ENCODE results near the gene MASP2.
"Not testable (repeated sequence)": the region's sequence is repeated elsewhere in the genome, so short reads cannot be mapped to it uniquely, and the experiment has no call there.

MASP2 gene

GRCh38 chr1:11023201-11023600 lies 23.8 kb downstream of the MASP2 start:
- no peak for ATAC-seq
- no peak for TF ChIP-seq ZC3H10 (CRISPR knock-in tag; IDR thresholded peaks at IDR 0.05)
- TF ChIP-seq ZNF565 (CRISPR knock-in tag; conservative IDR thresholded peaks at IDR 0.05; ENCODE audit: low read depth), result no peak
- TF ChIP-seq CREB5 (CRISPR knock-in tag; IDR thresholded peaks at IDR 0.05; ENCODE audit: low read depth), result no peak
- TF ChIP-seq SNAI2 (CRISPR knock-in tag; IDR thresholded peaks at IDR 0.05), result no peak
- no peak for TF ChIP-seq ARNTL (CRISPR knock-in tag; IDR thresholded peaks at IDR 0.05; ENCODE audit: borderline replicate concordance, low read depth)
- TF ChIP-seq TOX (CRISPR knock-in tag; IDR thresholded peaks at IDR 0.05; ENCODE audit: borderline replicate concordance), result no peak
- TF ChIP-seq OSR1 (CRISPR knock-in tag; IDR thresholded peaks at IDR 0.05), result no peak
- no peak for TF ChIP-seq GLIS3 (CRISPR knock-in tag; IDR thresholded peaks at IDR 0.05)
- no peak for TF ChIP-seq ZNF8 (CRISPR knock-in tag; IDR thresholded peaks at IDR 0.05)
- TF ChIP-seq CSDC2 (CRISPR knock-in tag; IDR thresholded peaks at IDR 0.05), result no peak
- no peak for TF ChIP-seq ZFP30 (CRISPR knock-in tag; IDR thresholded peaks at IDR 0.05)
- TF ChIP-seq PPARA (CRISPR knock-in tag; IDR thresholded peaks at IDR 0.05; ENCODE audit: borderline replicate concordance), result no peak

- no peak for TF ChIP-seq BACH2 (CRISPR knock-in tag; IDR thresholded peaks at IDR 0.05; ENCODE audit: borderline replicate concordance)
- TF ChIP-seq RARB (CRISPR knock-in tag; IDR thresholded peaks at IDR 0.05), result no peak
- TF ChIP-seq CSRNP3 (CRISPR knock-in tag; IDR thresholded peaks at IDR 0.05), result no peak
- no peak for TF ChIP-seq ZFP30 (CRISPR knock-in tag; IDR thresholded peaks at IDR 0.05)
- TF ChIP-seq POU6F1 (CRISPR knock-in tag; IDR thresholded peaks at IDR 0.05; ENCODE audit: borderline replicate concordance, low read depth), result no peak
- TF ChIP-seq ZNF565 (CRISPR knock-in tag; conservative IDR thresholded peaks at IDR 0.05; ENCODE audit: low read depth), result no peak
- no peak for TF ChIP-seq ARNTL (CRISPR knock-in tag; IDR thresholded peaks at IDR 0.05; ENCODE audit: borderline replicate concordance, low read depth)
- no peak for TF ChIP-seq TOX (CRISPR knock-in tag; IDR thresholded peaks at IDR 0.05; ENCODE audit: borderline replicate concordance)
- no peak for TF ChIP-seq TSHZ2 (CRISPR knock-in tag; IDR thresholded peaks at IDR 0.05)
- no peak for TF ChIP-seq GLIS3 (CRISPR knock-in tag; IDR thresholded peaks at IDR 0.05)
- TF ChIP-seq PATZ1 (CRISPR knock-in tag; IDR thresholded peaks at IDR 0.05; ENCODE audit: borderline replicate concordance), result no peak
- TF ChIP-seq ESRRG (CRISPR knock-in tag; IDR thresholded peaks at IDR 0.05), result no peak
- no peak for TF ChIP-seq ZFP3 (CRISPR knock-in tag; IDR thresholded peaks at IDR 0.05)
- no peak for TF ChIP-seq TCF4 (CRISPR knock-in tag; IDR thresholded peaks at IDR 0.05; ENCODE audit: borderline replicate concordance)
- no peak for TF ChIP-seq ZNF70 (CRISPR knock-in tag; IDR thresholded peaks at IDR 0.05)
- no peak for TF ChIP-seq ISL1 (CRISPR knock-in tag; IDR thresholded peaks at IDR 0.05)
- no peak for TF ChIP-seq OSR1 (CRISPR knock-in tag; IDR thresholded peaks at IDR 0.05)
- TF ChIP-seq CSDC2 (CRISPR knock-in tag; IDR thresholded peaks at IDR 0.05), result no peak
- TF ChIP-seq SNAI2 (CRISPR knock-in tag; IDR thresholded peaks at IDR 0.05), result no peak
- TF ChIP-seq ZC3H10 (CRISPR knock-in tag; IDR thresholded peaks at IDR 0.05), result no peak
- ATAC-seq, result no peak
Measured at GRCh38 chr1:11019971-11020370, 27.1 kb downstream of the MASP2 start.

GRCh38 chr1:11019358-11019757 lies 27.7 kb downstream of the MASP2 start:
- ATAC-seq, result not testable (repeated sequence)

Measured in SK-N-SH treated with all-trans-retinoic acid at 6 μM for 48 hours (cell line).